Jurkat, Clone E6-1 (cell line): ENCODE data around the gene SEC14L5.
"Not testable (repeated sequence)": the region's sequence is repeated elsewhere in the genome, so short reads cannot be mapped to it uniquely, and the experiment has no call there.

ENCODE experiments used
- DNase-seq: peaks from one replicate; pipeline ENCODE4 v3.0.0-alpha.2; 2011; ENCODE audit warnings: low read depth, low spot score
- H3K4me3 ChIP-seq: 2 replicates; pipeline ENCODE4 v1.5.1; 2011; ENCODE audit warnings: mild to moderate bottlenecking, low read length, control low read depth, moderate library complexity

SEC14L5 gene

DNA sequence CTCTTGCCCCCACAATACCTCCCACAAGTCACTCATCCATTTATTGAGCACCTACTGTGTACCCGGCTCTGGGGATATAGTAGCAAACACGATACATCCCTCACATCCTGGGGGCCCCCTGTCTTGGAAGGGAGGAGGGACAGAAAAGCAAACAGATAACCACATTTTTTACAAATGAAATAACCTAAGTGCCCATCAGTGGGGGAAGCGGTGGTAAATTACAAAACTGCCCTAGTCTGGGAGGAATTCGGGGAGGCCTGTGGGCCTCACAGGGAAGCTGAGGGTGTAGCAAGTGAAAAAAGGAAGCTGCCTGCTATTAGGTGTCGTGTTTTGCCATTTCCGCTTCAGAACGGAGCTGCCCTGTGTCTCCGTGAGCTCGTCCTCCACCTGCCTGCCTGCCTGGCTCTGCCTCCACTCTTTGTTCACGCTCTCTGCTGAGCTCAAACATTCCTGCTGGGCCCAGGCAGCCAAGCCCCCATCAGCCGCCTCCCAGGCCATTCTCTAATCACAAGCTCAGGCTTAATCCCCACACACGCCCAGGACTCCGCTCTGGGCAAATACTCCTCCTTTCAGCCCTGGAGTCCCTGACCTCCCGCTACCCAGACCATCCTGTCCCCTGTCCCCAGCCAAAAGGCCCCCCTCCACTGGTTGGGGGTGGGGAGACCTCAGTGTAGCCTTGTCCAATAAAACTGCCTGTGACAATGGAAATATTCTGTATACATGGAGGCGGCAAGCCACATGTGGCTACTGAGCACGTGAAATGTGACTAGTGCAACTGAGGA lies 10.2 kb upstream of the SEC14L5 start:
- no peak for DNase-seq
- no peak overlapping the region for H3K4me3 ChIP-seq

DNA sequence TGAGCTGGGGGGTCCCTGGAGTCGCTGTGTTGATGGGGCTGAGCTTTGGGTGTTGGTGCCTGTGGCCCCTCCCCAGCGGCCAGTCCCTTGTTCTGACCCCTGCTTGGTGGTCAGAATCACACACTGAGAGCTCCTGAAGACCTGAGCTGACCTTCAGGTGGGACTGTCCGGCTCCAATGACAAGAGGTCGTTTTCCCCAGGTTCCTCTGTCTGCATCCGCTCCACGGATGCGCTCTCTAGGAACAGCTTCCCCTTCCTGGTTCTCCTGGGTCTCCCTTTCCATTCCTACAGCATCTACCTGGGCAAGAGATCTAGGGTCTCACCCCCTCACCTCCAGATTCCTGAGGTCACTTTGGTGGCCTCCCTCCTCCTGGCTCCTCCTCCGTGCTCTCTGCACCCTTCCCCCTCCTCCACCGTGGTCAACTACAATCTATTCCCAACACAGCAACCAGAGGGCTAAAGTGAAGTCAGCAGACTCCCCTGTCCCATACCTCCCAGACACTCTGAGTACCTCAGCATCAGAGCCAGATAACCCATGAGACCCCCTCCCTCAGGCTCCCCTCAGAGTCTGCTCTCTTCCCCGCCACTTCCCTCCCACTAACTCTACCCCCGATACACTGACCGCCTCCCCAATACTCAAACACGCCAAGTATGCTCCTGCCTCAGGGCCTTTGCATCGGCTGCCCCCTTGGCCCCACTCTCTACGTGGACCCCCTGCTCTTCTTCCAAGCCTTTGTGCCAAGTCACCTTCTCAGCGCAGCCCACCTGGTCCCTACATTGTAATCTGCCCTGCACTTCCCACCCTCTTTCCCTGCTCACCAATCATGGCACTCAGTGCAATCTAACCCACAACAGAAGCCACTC lies 9.0 kb upstream of the SEC14L5 start:
- no peak overlapping the region for H3K4me3 ChIP-seq
- no peak for DNase-seq

GRCh38 chr16:4949986-4950385 lies 8.1 kb upstream of the SEC14L5 start:
- no peak overlapping the region for H3K4me3 ChIP-seq
- DNase-seq: no peak

- H3K4me3 ChIP-seq, DNase-seq: not testable (repeated sequence)
Observed at GRCh38 chr16:4951583-4951982, 6.5 kb upstream of the SEC14L5 start.

GRCh38 chr16:4954714-4955113 lies 3.4 kb upstream of the SEC14L5 start:
- no peak for DNase-seq

DNA sequence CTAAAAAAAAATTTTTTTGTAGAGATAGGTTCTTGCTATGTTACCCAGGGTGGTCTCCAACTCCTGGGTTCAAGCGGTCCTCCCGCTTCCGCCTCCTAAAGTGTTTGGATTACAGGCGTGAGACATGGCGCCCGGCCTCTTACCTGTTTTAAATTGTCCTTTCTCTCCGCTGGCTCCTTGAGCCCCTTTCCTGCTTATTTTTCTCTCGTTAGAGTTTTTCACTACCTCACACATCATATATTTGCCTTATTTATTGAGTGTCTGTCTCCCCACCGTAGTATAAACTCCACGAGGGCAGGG lies 760 bp upstream of the SEC14L5 start:
- no peak for DNase-seq
- H3K4me3 ChIP-seq: peak overlapping the region; percentile 50

More at GRCh38 chr16:4954714-4955113, 3.4 kb upstream of the SEC14L5 start:
- H3K4me3 ChIP-seq: no peak overlapping the region

GRCh38 chr16:4958510-4959438 lies 644 bp downstream of the SEC14L5 start:
- no peak overlapping the region; the same call in 1 of the 2 replicates for H3K4me3 ChIP-seq
- no peak for DNase-seq

- no peak overlapping the region for H3K4me3 ChIP-seq
- no peak for DNase-seq
Observed at GRCh38 chr16:4960579-4960978, 2.4 kb downstream of the SEC14L5 start.

GRCh38 chr16:4962716-4963115 lies 4.6 kb downstream of the SEC14L5 start:
- H3K4me3 ChIP-seq: no peak overlapping the region
- no peak for DNase-seq

DNA sequence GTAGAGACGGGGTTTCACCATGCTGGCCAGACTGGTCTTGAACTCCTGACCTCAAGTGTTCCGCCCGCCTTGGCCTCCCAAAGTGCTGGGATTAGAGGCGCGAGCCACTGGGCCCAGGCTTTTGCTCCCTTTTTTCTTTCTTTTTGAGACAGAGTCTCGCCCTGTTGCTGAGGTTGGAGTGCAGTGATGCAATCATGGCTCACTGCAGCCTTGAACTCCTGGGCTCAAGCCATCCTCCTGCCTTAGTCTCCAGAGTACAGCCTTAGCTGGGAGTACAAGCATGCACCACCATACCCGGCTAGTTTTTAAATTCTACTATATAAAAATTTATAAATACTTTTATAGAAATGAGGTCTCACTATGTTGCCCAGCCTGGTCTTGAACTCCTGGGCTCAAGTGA lies 5.4 kb downstream of the SEC14L5 start:
- DNase-seq, H3K4me3 ChIP-seq: not testable (repeated sequence)

DNA sequence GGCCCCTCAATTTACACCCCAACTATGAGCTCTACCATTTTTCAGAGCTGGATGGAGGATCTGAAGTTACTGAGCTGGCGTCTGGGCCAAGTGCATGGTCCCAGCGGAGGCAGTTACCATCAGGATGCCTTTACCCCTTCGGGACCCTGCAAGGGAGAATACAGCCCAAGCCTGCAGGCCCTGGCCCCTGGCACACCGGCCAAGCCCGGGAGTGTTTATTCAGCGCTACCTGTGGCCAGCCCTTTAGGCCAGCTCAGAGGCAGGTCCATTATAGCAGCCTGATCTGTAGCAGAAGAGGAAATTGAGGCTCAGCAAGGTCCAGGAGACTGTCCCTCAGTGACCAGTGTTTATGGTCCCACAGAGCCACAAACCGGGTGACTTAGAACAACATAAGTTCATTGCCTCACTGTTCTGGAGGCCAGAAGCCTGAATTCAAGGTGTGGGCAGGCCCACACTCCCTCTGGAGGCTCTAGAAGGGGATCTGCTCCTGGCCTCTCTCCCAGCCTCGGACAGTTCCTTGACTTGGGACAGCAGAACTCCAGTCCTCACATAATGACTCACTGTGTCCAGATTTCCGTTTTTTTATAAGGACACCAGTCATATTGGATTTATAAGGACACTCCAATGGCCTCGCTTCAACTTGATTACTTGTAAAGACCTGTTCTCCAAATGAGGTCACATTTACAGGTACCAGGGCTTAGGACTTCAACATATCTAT lies 8.8 kb downstream of the SEC14L5 start:
- H3K4me3 ChIP-seq: no peak overlapping the region
- DNase-seq: no peak

GRCh38 chr16:4968278-4968677 lies 10.1 kb downstream of the SEC14L5 start:
- not testable (repeated sequence) for H3K4me3 ChIP-seq, DNase-seq

GRCh38 chr16:4968879-4969483 lies 10.9 kb downstream of the SEC14L5 start:
- no peak for DNase-seq
- no peak overlapping the region for H3K4me3 ChIP-seq

DNA sequence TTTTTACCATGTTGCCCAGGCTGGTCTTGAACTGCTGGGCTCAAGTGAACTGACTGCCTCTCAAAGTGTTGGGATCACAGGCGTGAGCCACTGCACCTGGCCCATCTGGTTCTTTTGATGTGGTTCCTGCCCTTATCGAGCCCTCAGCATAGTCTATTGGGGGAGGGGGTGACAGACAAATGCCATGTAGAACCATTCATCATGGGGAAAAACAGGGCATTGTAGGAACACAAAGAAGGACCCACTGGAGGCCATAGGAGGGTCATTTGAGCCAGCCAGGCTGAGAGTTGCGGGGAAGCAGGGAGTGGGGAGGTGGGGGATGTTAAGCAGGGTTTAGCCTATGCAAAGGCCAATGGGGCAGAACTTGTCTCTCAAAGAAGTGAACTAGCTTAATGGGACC lies 11.9 kb downstream of the SEC14L5 start:
- no peak overlapping the region for H3K4me3 ChIP-seq
- peak; percentile 75 for DNase-seq

- no peak overlapping the region for H3K4me3 ChIP-seq
- DNase-seq: no peak
Observed at GRCh38 chr16:4972938-4973587, 14.9 kb downstream of the SEC14L5 start.

DNA sequence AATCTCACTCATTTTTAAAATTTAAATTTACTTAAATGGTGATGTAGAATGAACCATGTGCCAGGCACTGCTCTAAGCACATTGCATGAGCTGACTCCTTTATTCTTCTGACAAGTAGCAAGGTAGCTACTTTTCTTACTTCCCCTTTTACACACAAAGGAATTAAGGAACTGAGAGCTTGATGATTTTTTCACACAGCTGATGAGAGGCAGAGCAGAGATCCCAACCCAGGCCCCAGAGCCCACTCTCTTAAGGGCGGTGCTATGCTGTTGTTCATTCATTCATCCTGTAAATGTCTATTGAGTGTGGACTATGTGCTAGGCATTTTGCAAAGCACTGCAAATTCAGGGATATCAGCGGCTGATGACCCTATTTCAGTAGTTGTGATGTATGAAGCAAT lies 17.9 kb downstream of the SEC14L5 start:
- DNase-seq: no peak
- no peak overlapping the region for H3K4me3 ChIP-seq

DNA sequence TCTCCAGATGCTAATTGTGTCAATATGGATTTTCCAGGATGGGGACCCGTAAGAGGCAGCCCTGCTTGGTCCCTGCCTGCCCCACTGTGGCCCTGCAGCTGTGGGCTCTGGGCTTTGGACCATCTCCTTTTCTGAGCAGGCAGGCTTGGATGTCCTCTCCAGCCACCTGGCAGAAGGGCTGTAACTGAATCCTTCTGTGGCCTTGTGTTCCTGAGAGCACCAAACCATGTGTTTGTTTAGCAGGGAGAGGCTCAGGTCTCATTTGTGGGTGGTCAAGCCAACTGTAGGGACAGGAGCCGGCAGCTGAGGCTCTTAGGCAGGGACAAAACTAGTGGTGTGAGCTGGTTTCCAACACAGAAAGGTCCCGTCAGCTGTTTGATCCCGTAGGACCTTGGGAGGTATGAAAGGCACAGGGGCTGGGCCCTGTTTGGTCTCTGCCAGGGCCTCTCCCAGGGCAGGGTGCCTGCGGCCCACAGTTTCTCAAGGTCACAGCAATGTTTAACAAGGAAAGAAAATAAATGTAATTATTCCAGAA lies 18.5 kb downstream of the SEC14L5 start:
- H3K4me3 ChIP-seq: no peak overlapping the region
- DNase-seq: no peak

GRCh38 chr16:4979164-4979563 lies 21.0 kb downstream of the SEC14L5 start:
- H3K4me3 ChIP-seq: no peak overlapping the region
- DNase-seq: no peak
